ENCODE results near the gene ZG16B. TPM values are rescaled to one million over a fixed set of nuclear protein-coding genes. Genes with fewer than 3 reads are reported as not detected.

The ZG16B gene
- total RNA-seq, 1 experiment from 2014 or later = not detected

GRCh38 chr16:2835638-2836493 lies 5.8 kb downstream of the ZG16B start:
- H3K36me3 Mint-ChIP-seq = no peaks in the 10 kb centered on the region
- POLR2A ChIA-PET = no interaction called here
- peaks cover 6% of the 10 kb centered on the region for H3K9me3 Mint-ChIP-seq
- DNase-seq (ENCODE audit: low spot score) (no peak), ATAC-seq (no peak)
- TF ChIP-seq GRHL2 (CRISPR knock-in tag; IDR thresholded peaks at IDR 0.05; ENCODE audit: insufficient replicate concordance, severe bottlenecking) (no peak), NR3C1 (CRISPR knock-in tag; conservative IDR thresholded peaks at IDR 0.05; ENCODE audit: low read depth) (no peak)
- TF ChIP-seq, protein P1, sequence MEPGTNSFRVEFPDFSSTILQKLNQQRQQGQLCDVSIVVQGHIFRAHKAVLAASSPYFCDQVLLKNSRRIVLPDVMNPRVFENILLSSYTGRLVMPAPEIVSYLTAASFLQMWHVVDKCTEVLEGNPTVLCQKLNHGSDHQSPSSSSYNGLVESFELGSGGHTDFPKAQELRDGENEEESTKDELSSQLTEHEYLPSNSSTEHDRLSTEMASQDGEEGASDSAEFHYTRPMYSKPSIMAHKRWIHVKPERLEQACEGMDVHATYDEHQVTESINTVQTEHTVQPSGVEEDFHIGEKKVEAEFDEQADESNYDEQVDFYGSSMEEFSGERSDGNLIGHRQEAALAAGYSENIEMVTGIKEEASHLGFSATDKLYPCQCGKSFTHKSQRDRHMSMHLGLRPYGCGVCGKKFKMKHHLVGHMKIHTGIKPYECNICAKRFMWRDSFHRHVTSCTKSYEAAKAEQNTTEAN (CRISPR knock-in tag; IDR thresholded peaks at IDR 0.05) = no peak
- H3K27me3 Mint-ChIP-seq (ENCODE audit: low read depth) = peaks cover 14% of the 10 kb centered on the region
- no peak overlapping the region for H3K4me3 Mint-ChIP-seq
- peaks cover 14% of the 10 kb centered on the region for H3K4me1 Mint-ChIP-seq
- H3K27ac Mint-ChIP-seq = peak overlapping the region; percentile 51; the same call in 1 of the 2 replicates
- CTCF ChIA-PET = interaction anchor here (1.1 to 1.4 kb wide), 2 partner anchors 19 to 32 kb away, joined by 4 to 5 read pairs; partner anchors contain the start of gene PRSS21

GRCh38 chr16:2836646-2837508 lies 6.8 kb downstream of the ZG16B start:
- TF ChIP-seq, protein P2, sequence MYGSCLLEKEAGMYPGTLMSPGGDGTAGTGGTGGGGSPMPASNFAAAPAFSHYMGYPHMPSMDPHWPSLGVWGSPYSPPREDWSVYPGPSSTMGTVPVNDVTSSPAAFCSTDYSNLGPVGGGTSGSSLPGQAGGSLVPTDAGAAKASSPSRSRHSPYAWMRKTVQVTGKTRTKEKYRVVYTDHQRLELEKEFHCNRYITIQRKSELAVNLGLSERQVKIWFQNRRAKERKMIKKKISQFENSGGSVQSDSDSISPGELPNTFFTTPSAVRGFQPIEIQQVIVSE (CRISPR knock-in tag; IDR thresholded peaks at IDR 0.05; ENCODE audit: borderline replicate concordance) = no peak
- TF ChIP-seq USF2 (CRISPR knock-in tag; IDR thresholded peaks at IDR 0.05) = no peak
- TF ChIP-seq FOXP1 (CRISPR knock-in tag; IDR thresholded peaks at IDR 0.05; ENCODE audit: borderline replicate concordance) = no peak
- TF ChIP-seq PRRX2 (CRISPR knock-in tag; IDR thresholded peaks at IDR 0.05) = no peak
- TF ChIP-seq ZNF512 (CRISPR knock-in tag; IDR thresholded peaks at IDR 0.05; ENCODE audit: borderline replicate concordance) = no peak
- TF ChIP-seq ZNF532 (CRISPR knock-in tag; IDR thresholded peaks at IDR 0.05; ENCODE audit: borderline replicate concordance) = no peak
- TF ChIP-seq GABPB1 (CRISPR knock-in tag; IDR thresholded peaks at IDR 0.05) = no peak
- TF ChIP-seq FOXJ3 (CRISPR knock-in tag; IDR thresholded peaks at IDR 0.05; ENCODE audit: borderline replicate concordance) = no peak
- no peak for TF ChIP-seq ATF2 (CRISPR knock-in tag; IDR thresholded peaks at IDR 0.05; ENCODE audit: borderline replicate concordance, low read depth)
- ATAC-seq = no peak
- CTCF ChIA-PET = interaction anchor here (1.1 to 1.4 kb wide), 2 partner anchors 20 to 31 kb away, joined by 4 to 5 read pairs; partner anchors contain the start of gene PRSS21
- peaks cover 14% of the 10 kb centered on the region for H3K27me3 Mint-ChIP-seq (ENCODE audit: low read depth)
- no peak for DNase-seq (ENCODE audit: low spot score)
- no peaks in the 10 kb centered on the region for H3K36me3 Mint-ChIP-seq
- H3K9me3 Mint-ChIP-seq = peaks cover 6% of the 10 kb centered on the region
- H3K4me1 Mint-ChIP-seq = peaks cover 14% of the 10 kb centered on the region
- no peak overlapping the region for H3K4me3 Mint-ChIP-seq
- H3K27ac Mint-ChIP-seq = no peak overlapping the region
- POLR2A ChIA-PET = no interaction called here

Data from WTC11 (cell line).